Muscle of leg (tissue), 11 donors: Measurements from ENCODE around the gene IL22RA1. TPM values are rescaled to one million over a fixed set of nuclear protein-coding genes. Genes with fewer than 3 reads are reported as not detected.

Experiments used
- DNase-seq: peaks from one replicate; pipeline ENCODE4 v3.0.0; 2013
- H3K27ac ChIP-seq: one replicate; pipeline ENCODE4 v1.5.1; 2013; ENCODE audit warnings: mild to moderate bottlenecking, low read length, control low read depth
- H3K27me3 ChIP-seq: one replicate; pipeline ENCODE4 v1.6.1; 2013; ENCODE audit warnings: low read length; ENCODE audit not compliant: control insufficient read depth, insufficient read depth
- H3K36me3 ChIP-seq: one replicate; pipeline ENCODE4 v1.6.1; 2013; ENCODE audit warnings: low read length; ENCODE audit not compliant: control insufficient read depth, insufficient read depth
- H3K4me1 ChIP-seq: one replicate; pipeline ENCODE4 v1.6.1; 2013; ENCODE audit warnings: low read length; ENCODE audit not compliant: control insufficient read depth, insufficient read depth
- H3K4me3 ChIP-seq: one replicate; pipeline ENCODE4 v1.5.1; 2013; ENCODE audit warnings: low read length, control low read depth
- H3K9me3 ChIP-seq: replicated peaks from 2 replicates; pipeline ENCODE4 v1.6.1; 2013; ENCODE audit warnings: low read depth, low read length; ENCODE audit not compliant: control insufficient read depth
- WGBS: methylation state at CpG from one replicate; pipeline ENCODE4 v1.1.5; 2013; ENCODE audit warnings: missing lambda C conversion rate; ENCODE audit not compliant: insufficient coverage; 5-methylcytosine and 5-hydroxymethylcytosine counted together
- polyA plus RNA-seq, 8 donors: library from polyadenylated mRNA; unstranded; fragments of 120-200 nt; gene quantifications; one replicate each; pipeline versions ENCODE4 v1.2.1 to v1.2.3, GENCODE V29; 2013; ENCODE audit warnings: inconsistent platforms in 1 of 8, low replicate concordance in 1 of 8; ENCODE audit not compliant: insufficient read length in 8 of 8, insufficient read depth in 1 of 8
- total RNA-seq: library from RNA; stranded (reverse); fragments of 120-200 nt; gene quantifications from one replicate; pipeline ENCODE4 v1.2.4, GENCODE V29; 2013

The IL22RA1 gene
- total and polyA plus RNA-seq, 9 donors = 0.05 to 3.2 (median 0.56) TPM; not detected in 3

GRCh38 chr1:24126018-24126671, 16.8 kb downstream of the IL22RA1 start:
- Histone ChIP-seq H3K4me3 (no peak overlapping the region), H3K36me3 (no peaks in the 10 kb centered on the region)
- no peak for DNase-seq

GRCh38 chr1:24125456-24125855, 17.5 kb downstream of the IL22RA1 start:
- peaks cover 5% of the 10 kb centered on the region for H3K9me3 ChIP-seq
- H3K36me3 ChIP-seq = no peaks in the 10 kb centered on the region
- no peaks in the 10 kb centered on the region for H3K27me3 ChIP-seq
- H3K4me1 ChIP-seq = peaks cover 3% of the 10 kb centered on the region
- H3K27ac ChIP-seq = no peak overlapping the region
- WGBS = 71% methylated on average over 2 of the region's 4 CpGs
- no peak overlapping the region for H3K4me3 ChIP-seq
- no peak for DNase-seq

More at GRCh38 chr1:24126018-24126671, 16.8 kb downstream of the IL22RA1 start:
- Histone ChIP-seq H3K27me3 (no peaks in the 10 kb centered on the region), H3K4me1 (no peaks in the 10 kb centered on the region), H3K27ac (no peak overlapping the region), H3K9me3 (peaks cover 7% of the 10 kb centered on the region)
- 36% methylated on average over 3 of the region's 6 CpGs for WGBS

- H3K36me3 ChIP-seq = no peaks in the 10 kb centered on the region
- H3K9me3 ChIP-seq = peaks cover under 1% of the 10 kb centered on the region
- no CpG with 5 or more reads among the region's 2 CpGs for WGBS
- H3K27me3 ChIP-seq = no peaks in the 10 kb centered on the region
- H3K4me1 ChIP-seq = peaks cover 7% of the 10 kb centered on the region
- H3K4me3 ChIP-seq = no peak overlapping the region
- H3K27ac ChIP-seq = no peak overlapping the region
- no peak for DNase-seq
Measured at GRCh38 chr1:24124980-24125379, 18.0 kb downstream of the IL22RA1 start.

GRCh38 chr1:24123611-24124010, 19.3 kb downstream of the IL22RA1 start:
- DNase-seq = no peak

GRCh38 chr1:24122776-24123175, 20.2 kb downstream of the IL22RA1 start:
- 84% methylated on average over 7 of the region's 7 CpGs for WGBS
- H3K4me3 ChIP-seq = no peak overlapping the region

More at GRCh38 chr1:24123611-24124010, 19.3 kb downstream of the IL22RA1 start:
- Histone ChIP-seq H3K36me3 (no peaks in the 10 kb centered on the region), H3K4me3 (no peak overlapping the region), H3K27me3 (no peaks in the 10 kb centered on the region), H3K27ac (no peak overlapping the region), H3K9me3 (no peaks in the 10 kb centered on the region), H3K4me1 (peaks cover 9% of the 10 kb centered on the region)
- 96% methylated on average over 3 of the region's 6 CpGs for WGBS

GRCh38 chr1:24121406-24121805, 21.5 kb downstream of the IL22RA1 start:
- 87% methylated on average over 14 of the region's 14 CpGs for WGBS

More at GRCh38 chr1:24122776-24123175, 20.2 kb downstream of the IL22RA1 start:
- no peaks in the 10 kb centered on the region for H3K36me3 ChIP-seq
- no peaks in the 10 kb centered on the region for H3K9me3 ChIP-seq
- no peak overlapping the region for H3K27ac ChIP-seq
- peaks cover 9% of the 10 kb centered on the region for H3K4me1 ChIP-seq
- no peak for DNase-seq
- no peaks in the 10 kb centered on the region for H3K27me3 ChIP-seq

GRCh38 chr1:24120965-24121364, 22.0 kb downstream of the IL22RA1 start:
- Histone ChIP-seq H3K36me3 (no peaks in the 10 kb centered on the region), H3K4me1 (peaks cover 9% of the 10 kb centered on the region), H3K27me3 (peaks cover 2% of the 10 kb centered on the region), H3K9me3 (no peaks in the 10 kb centered on the region), H3K27ac (no peak overlapping the region), H3K4me3 (no peak overlapping the region)
- DNase-seq = no peak
- 100% methylated on average over 1 of the region's 3 CpGs for WGBS

More at GRCh38 chr1:24121406-24121805, 21.5 kb downstream of the IL22RA1 start:
- Histone ChIP-seq H3K27ac (no peak overlapping the region), H3K36me3 (no peaks in the 10 kb centered on the region), H3K4me1 (peaks cover 9% of the 10 kb centered on the region), H3K4me3 (no peak overlapping the region), H3K9me3 (no peaks in the 10 kb centered on the region), H3K27me3 (peaks cover under 1% of the 10 kb centered on the region)
- no peak for DNase-seq

- no peak overlapping the region for H3K4me3 ChIP-seq
- H3K27me3 ChIP-seq = peaks cover 2% of the 10 kb centered on the region
- peak; percentile 19 for DNase-seq
- no peaks in the 10 kb centered on the region for H3K9me3 ChIP-seq
- peaks cover 9% of the 10 kb centered on the region for H3K4me1 ChIP-seq
- WGBS = 24% methylated on average over 5 of the region's 17 CpGs
- no peaks in the 10 kb centered on the region for H3K36me3 ChIP-seq
- no peak overlapping the region for H3K27ac ChIP-seq
Measured at GRCh38 chr1:24119859-24120756, 22.8 kb downstream of the IL22RA1 start.

- DNase-seq = no peak
- Histone ChIP-seq H3K4me1 (peaks cover 9% of the 10 kb centered on the region), H3K9me3 (no peaks in the 10 kb centered on the region), H3K4me3 (no peak overlapping the region), H3K27me3 (peaks cover 2% of the 10 kb centered on the region), H3K36me3 (no peaks in the 10 kb centered on the region), H3K27ac (no peak overlapping the region)
- no CpG with 5 or more reads among the region's 5 CpGs for WGBS
Measured at GRCh38 chr1:24119489-24119858, 23.5 kb downstream of the IL22RA1 start.
